ENCODE results near the gene MTX3. TPM values are rescaled to one million over a fixed set of nuclear protein-coding genes. Genes with fewer than 3 reads are reported as not detected.

The MTX3 gene
- polyA plus RNA-seq, 3 donors = 0.43 to 2.4 (median 0.68) TPM

- peaks cover 0 to 12% of the 10 kb centered on the region in 2 donors for H3K9me3 ChIP-seq (replicated peaks in 1 of 2; ENCODE audit: control insufficient read depth in 1 of 2, insufficient read depth in 1 of 2, low read length in 2 of 2)
- H3K9ac ChIP-seq (ENCODE audit: insufficient read depth, low read length, poor library complexity, severe bottlenecking) = no peak overlapping the region
- H3K27ac ChIP-seq (ENCODE audit: low read depth in 1 of 2, low read length in 2 of 2) = no peak overlapping the region
- TF ChIP-seq CTCF (IDR thresholded peaks at IDR 0.05) = no peak
- no peak for DNase-seq
- Mint-ChIP-seq H3K4me1 (peaks cover 11% of the 10 kb centered on the region), H3K27ac (peak overlapping the region in 1 of 7 donors; percentile 51), H3K4me3 (no peak overlapping the region), H3K27me3 (ENCODE audit: low read depth in 3 of 3) (peaks cover 29 to 39% (median 33%) of the 10 kb centered on the region in 3 donors), H3K36me3 (peaks cover 0 to 6% of the 10 kb centered on the region in 2 donors), H3K9me3 (peaks cover 0 to 10% (median 2%) of the 10 kb centered on the region in 7 donors)
- intact Hi-C loops (cut with micrococcal nuclease) = no loop called here
- peaks cover 28 to 30% of the 10 kb centered on the region in 2 donors for H3K27me3 ChIP-seq (ENCODE audit: control insufficient read depth in 2 of 2, insufficient read depth in 2 of 2, low read length in 2 of 2)
- H3K4me2 ChIP-seq (replicated peaks; ENCODE audit: extremely low read depth, low read length, poor library complexity, severe bottlenecking) = no peak overlapping the region
- H3K36me3 ChIP-seq (replicated peaks in 1 of 2; ENCODE audit: control insufficient read depth in 1 of 2, insufficient read depth in 2 of 2, low read length in 2 of 2) = no peaks in the 10 kb centered on the region
- H4K20me1 ChIP-seq (ENCODE audit: insufficient read depth, low read length) = no peaks in the 10 kb centered on the region
- peaks cover 7% of the 10 kb centered on the region in 2 donors for H3K4me1 ChIP-seq (ENCODE audit: control insufficient read depth in 1 of 2, insufficient read depth in 2 of 2, low read length in 2 of 2)
- H2AFZ ChIP-seq (ENCODE audit: insufficient read depth, low read depth, low read length, poor library complexity, severe bottlenecking) = no peak overlapping the region
- H3K4me3 ChIP-seq (replicated peaks in 1 of 3; ENCODE audit: low read depth in 2 of 3, low read length in 3 of 3) = no peak overlapping the region
- no peaks in the 10 kb centered on the region for H3K79me2 ChIP-seq (ENCODE audit: insufficient read depth, low read length)
- WGBS (ENCODE audit: insufficient coverage) = 33% methylated on average over 1 of the region's 1 CpG
Observed at GRCh38 chr5:80031109-80031508, 40.0 kb upstream of the MTX3 start.

GRCh38 chr5:80026841-80027240 is 35.8 kb upstream of the MTX3 start:
- Mint-ChIP-seq H3K27me3 (ENCODE audit: low read depth in 3 of 3) (peaks cover 3 to 9% (median 5%) of the 10 kb centered on the region in 3 donors), H3K27ac (no peak overlapping the region), H3K4me1 (no peaks in the 10 kb centered on the region), H3K9me3 (peaks cover 0 to 2% (median 0%) of the 10 kb centered on the region in 7 donors), H3K4me3 (no peak overlapping the region), H3K36me3 (no peaks in the 10 kb centered on the region)
- no peaks in the 10 kb centered on the region for H3K9me3 ChIP-seq (replicated peaks in 1 of 2; ENCODE audit: control insufficient read depth in 1 of 2, insufficient read depth in 1 of 2, low read length in 2 of 2)
- no peak overlapping the region for H3K4me2 ChIP-seq (replicated peaks; ENCODE audit: extremely low read depth, low read length, poor library complexity, severe bottlenecking)
- H2AFZ ChIP-seq (ENCODE audit: insufficient read depth, low read depth, low read length, poor library complexity, severe bottlenecking) = no peak overlapping the region
- TF ChIP-seq CTCF (IDR thresholded peaks at IDR 0.05) = no peak
- no peak overlapping the region for H3K4me3 ChIP-seq (replicated peaks in 1 of 3; ENCODE audit: low read depth in 2 of 3, low read length in 3 of 3)
- H4K20me1 ChIP-seq (ENCODE audit: insufficient read depth, low read length) = no peaks in the 10 kb centered on the region
- no peak for DNase-seq
- H3K79me2 ChIP-seq (ENCODE audit: insufficient read depth, low read length) = no peaks in the 10 kb centered on the region
- intact Hi-C loops (cut with micrococcal nuclease) = no loop called here
- no peak overlapping the region for H3K27ac ChIP-seq (ENCODE audit: low read depth in 1 of 2, low read length in 2 of 2)
- H3K4me1 ChIP-seq (ENCODE audit: control insufficient read depth in 1 of 2, insufficient read depth in 2 of 2, low read length in 2 of 2) = no peaks in the 10 kb centered on the region
- no peaks in the 10 kb centered on the region for H3K27me3 ChIP-seq (ENCODE audit: control insufficient read depth in 2 of 2, insufficient read depth in 2 of 2, low read length in 2 of 2)
- H3K36me3 ChIP-seq (replicated peaks in 1 of 2; ENCODE audit: control insufficient read depth in 1 of 2, insufficient read depth in 2 of 2, low read length in 2 of 2) = no peaks in the 10 kb centered on the region
- no peak overlapping the region for H3K9ac ChIP-seq (ENCODE audit: insufficient read depth, low read length, poor library complexity, severe bottlenecking)
